WI38 (cell line): ENCODE results near the gene SERAC1.

Experiments used
- H3K4me3 ChIP-seq: 2 replicates; pipeline ENCODE4 v1.5.1; 2011; ENCODE audit warnings: low read depth, mild to moderate bottlenecking, control low read depth, low read length
- CTCF ChIP-seq: IDR thresholded peaks from 2 replicates; pipeline ENCODE4 v1.5.1; 2012; ENCODE audit warnings: low read depth, mild to moderate bottlenecking, control low read depth, low read length

The SERAC1 gene

GRCh38 chr6:158076548-158076947 is 91.5 kb downstream of the SERAC1 start:
- no peak for TF ChIP-seq CTCF
- no peak overlapping the region for H3K4me3 ChIP-seq

- no peak for TF ChIP-seq CTCF
- H3K4me3 ChIP-seq = no peak overlapping the region
These were observed 94.3 kb downstream of the SERAC1 start for GRCh38 chr6:158073776-158074175.

GRCh38 chr6:158072083-158072721 is 95.9 kb downstream of the SERAC1 start:
- no peak overlapping the region for H3K4me3 ChIP-seq
- peak; percentile 73 for TF ChIP-seq CTCF

GRCh38 chr6:158071121-158072082 is 96.7 kb downstream of the SERAC1 start:
- no peak overlapping the region for H3K4me3 ChIP-seq
- no peak for TF ChIP-seq CTCF

- no peak overlapping the region for H3K4me3 ChIP-seq
- TF ChIP-seq CTCF = no peak
These were observed 97.5 kb downstream of the SERAC1 start for GRCh38 chr6:158070513-158070912.

- TF ChIP-seq CTCF = no peak
- no peak overlapping the region for H3K4me3 ChIP-seq
These were observed 98.3 kb downstream of the SERAC1 start for GRCh38 chr6:158069800-158070195.
